Hematopoietic multipotent progenitor cell treated with erythropoietin and hydrocortisone succinate and interleukin-3 and kit ligand, for 4 days (in vitro differentiated cells): ENCODE results near the gene AUH.
A peak's percentile ranks its signal among the peaks of the same experiment; 100 is the strongest.

Experiments used
- DNase-seq: peaks from one replicate; pipeline ENCODE4 v3.0.0-alpha.2; 2015

The AUH gene

GRCh38 chr9:91185193-91185886 lies 176.4 kb downstream of the AUH start:
- no peak for DNase-seq

- no peak for DNase-seq
Observed at GRCh38 chr9:91182429-91183225, 179.1 kb downstream of the AUH start.

GRCh38 chr9:91181541-91181940 lies 180.2 kb downstream of the AUH start:
- no peak for DNase-seq

- no peak for DNase-seq
Observed at GRCh38 chr9:91180930-91181268, 180.8 kb downstream of the AUH start.

- no peak for DNase-seq
Observed at GRCh38 chr9:91180240-91180929, 181.3 kb downstream of the AUH start.

- DNase-seq: no peak
Observed at GRCh38 chr9:91179237-91180138, 182.2 kb downstream of the AUH start.

- DNase-seq: no peak
Observed at GRCh38 chr9:91178281-91179236, 183.2 kb downstream of the AUH start.

GRCh38 chr9:91177661-91178280 lies 183.9 kb downstream of the AUH start:
- peak; percentile 65 for DNase-seq

- no peak for DNase-seq
Observed at GRCh38 chr9:91177081-91177480, 184.6 kb downstream of the AUH start.

- DNase-seq: no peak
Observed at GRCh38 chr9:91176426-91176825, 185.3 kb downstream of the AUH start.

- DNase-seq: peak; percentile 71
Observed at GRCh38 chr9:91174772-91175171, 186.9 kb downstream of the AUH start.

GRCh38 chr9:91172329-91172728 lies 189.4 kb downstream of the AUH start:
- no peak for DNase-seq

GRCh38 chr9:91170951-91171350 lies 190.8 kb downstream of the AUH start:
- no peak for DNase-seq

- DNase-seq: no peak
Observed at GRCh38 chr9:91166796-91167366, 194.8 kb downstream of the AUH start.

- DNase-seq: peak; percentile 99
Observed at GRCh38 chr9:91164724-91165520, 196.8 kb downstream of the AUH start.
